SJCRH30 (cell line): ENCODE results near the gene ZNF821. TPM values are rescaled to one million over a fixed set of nuclear protein-coding genes. Genes with fewer than 3 reads are reported as not detected.
"Not testable (repeated sequence)": the region's sequence is repeated elsewhere in the genome, so short reads cannot be mapped to it uniquely, and the experiment has no call there.

ENCODE experiments used
- DNase-seq, 2 experiments: peaks; one replicate each; pipeline ENCODE4 v3.0.0-alpha.2; 2015 to 2020
- H3K27ac ChIP-seq: fragments of 250-450 bp; sonication (Bioruptor Pico); 2 replicates; pipeline ENCODE4 v1.5.1; 2020; ENCODE audit warnings: mild to moderate bottlenecking, moderate library complexity
- H3K27me3 ChIP-seq: fragments of 250-450 bp; sonication (Bioruptor Pico); 2 replicates; pipeline ENCODE4 v1.5.1; 2020; ENCODE audit warnings: mild to moderate bottlenecking, moderate library complexity
- H3K36me3 ChIP-seq: fragments of 250-450 bp; sonication (Bioruptor Pico); 2 replicates; pipeline ENCODE4 v1.5.1; 2020; ENCODE audit warnings: mild to moderate bottlenecking, moderate library complexity
- H3K4me1 ChIP-seq: fragments of 250-450 bp; sonication (Bioruptor Pico); 2 replicates; pipeline ENCODE4 v1.5.1; 2020; ENCODE audit warnings: mild to moderate bottlenecking, moderate library complexity
- H3K4me3 ChIP-seq: fragments of 250-450 bp; sonication (Bioruptor Pico); 2 replicates; pipeline ENCODE4 v1.5.1; 2020; ENCODE audit warnings: mild to moderate bottlenecking, moderate library complexity
- H3K9me3 ChIP-seq: fragments of 250-450 bp; sonication (Bioruptor Pico); replicated peaks from 2 replicates; pipeline ENCODE4 v1.5.1; 2020; ENCODE audit warnings: mild to moderate bottlenecking, moderate library complexity
- total RNA-seq: library from RNA; depleted of rRNA; stranded (reverse); fragments of >200 nt; shearing (Covaris generic); gene quantifications from 2 replicates; pipeline ENCODE4 v1.2.3, GENCODE V29; 2014

ZNF821 gene
- total RNA-seq, 1 experiment from 2014 or later, result 7.5 TPM

- Histone ChIP-seq H3K27me3 (no peaks in the 10 kb centered on the region), H3K4me3 (no peak overlapping the region), H3K4me1 (no peaks in the 10 kb centered on the region), H3K27ac (no peak overlapping the region), H3K36me3 (peaks cover 44% of the 10 kb centered on the region), H3K9me3 (no peaks in the 10 kb centered on the region)
- DNase-seq, result no peak
These were observed 30.8 kb upstream of the ZNF821 start for GRCh38 chr16:71914802-71915201.

GRCh38 chr16:71912534-71913275 lies 28.7 kb upstream of the ZNF821 start:
- Histone ChIP-seq H3K36me3 (peaks cover 34% of the 10 kb centered on the region), H3K9me3 (no peaks in the 10 kb centered on the region), H3K27me3 (no peaks in the 10 kb centered on the region), H3K4me3 (no peak overlapping the region), H3K4me1 (no peaks in the 10 kb centered on the region), H3K27ac (no peak overlapping the region)
- DNase-seq, result no peak

DNA sequence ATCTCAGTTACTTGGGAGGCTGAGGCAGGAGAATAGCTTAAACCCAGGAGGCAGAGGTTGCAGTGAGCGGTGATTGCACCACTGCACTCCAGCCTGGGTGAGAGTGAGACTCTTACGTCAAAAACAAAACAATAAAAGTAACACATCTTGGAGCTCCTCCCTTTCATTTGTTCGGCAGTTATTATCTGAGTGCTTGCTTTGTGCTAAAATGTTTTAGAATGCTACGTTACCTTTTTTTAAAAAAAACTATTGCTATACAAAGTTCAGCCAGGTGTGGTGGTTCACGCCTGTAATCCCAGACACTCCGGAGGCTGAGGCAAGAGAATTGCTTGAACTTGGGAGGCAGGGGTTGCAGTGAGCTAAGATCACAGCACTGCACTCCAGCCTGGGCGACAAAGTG lies 27.1 kb upstream of the ZNF821 start:
- H3K4me1 ChIP-seq, result no peaks in the 10 kb centered on the region
- peaks cover 18% of the 10 kb centered on the region for H3K36me3 ChIP-seq
- no peaks in the 10 kb centered on the region for H3K9me3 ChIP-seq
- no peak overlapping the region for H3K27ac ChIP-seq
- H3K27me3 ChIP-seq, result no peaks in the 10 kb centered on the region
- no peak for DNase-seq
- no peak overlapping the region for H3K4me3 ChIP-seq

GRCh38 chr16:71905765-71906164 lies 21.8 kb upstream of the ZNF821 start:
- H3K27me3 ChIP-seq, DNase-seq, H3K27ac ChIP-seq, H3K36me3 ChIP-seq, H3K4me1 ChIP-seq, H3K9me3 ChIP-seq, H3K4me3 ChIP-seq: not testable (repeated sequence)

DNA sequence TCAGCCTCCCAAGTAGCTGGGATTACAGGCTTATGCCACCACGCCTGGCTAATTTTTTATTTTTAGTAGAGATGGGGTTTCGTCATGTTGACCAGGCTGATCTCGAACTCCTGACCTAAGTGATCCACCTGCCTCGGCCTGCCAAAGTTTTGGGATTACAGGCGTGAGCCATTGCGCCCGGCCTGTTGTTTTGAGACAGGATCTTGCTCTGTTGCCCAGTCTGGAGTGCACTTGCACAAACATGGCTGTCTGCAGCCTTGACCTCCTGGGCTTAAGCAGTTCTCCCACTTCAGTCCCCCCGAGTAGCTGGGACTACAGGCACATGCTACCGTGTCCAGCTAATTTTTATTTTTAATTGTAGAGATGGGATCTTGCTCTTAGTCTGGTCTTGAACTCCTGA lies 20.3 kb upstream of the ZNF821 start:
- no peaks in the 10 kb centered on the region for H3K27me3 ChIP-seq

GRCh38 chr16:71903608-71904007 lies 19.6 kb upstream of the ZNF821 start:
- Histone ChIP-seq H3K27me3 (no peaks in the 10 kb centered on the region), H3K36me3 (peaks cover 3% of the 10 kb centered on the region; the same call in 1 of the 2 replicates)

More for the DNA sequence above, 20.3 kb upstream of the ZNF821 start:
- Histone ChIP-seq H3K27ac (no peak overlapping the region), H3K4me3 (no peak overlapping the region), H3K36me3 (peaks cover 5% of the 10 kb centered on the region; the same call in 1 of the 2 replicates), H3K9me3 (no peaks in the 10 kb centered on the region), H3K4me1 (no peaks in the 10 kb centered on the region)
- no peak for DNase-seq

DNA sequence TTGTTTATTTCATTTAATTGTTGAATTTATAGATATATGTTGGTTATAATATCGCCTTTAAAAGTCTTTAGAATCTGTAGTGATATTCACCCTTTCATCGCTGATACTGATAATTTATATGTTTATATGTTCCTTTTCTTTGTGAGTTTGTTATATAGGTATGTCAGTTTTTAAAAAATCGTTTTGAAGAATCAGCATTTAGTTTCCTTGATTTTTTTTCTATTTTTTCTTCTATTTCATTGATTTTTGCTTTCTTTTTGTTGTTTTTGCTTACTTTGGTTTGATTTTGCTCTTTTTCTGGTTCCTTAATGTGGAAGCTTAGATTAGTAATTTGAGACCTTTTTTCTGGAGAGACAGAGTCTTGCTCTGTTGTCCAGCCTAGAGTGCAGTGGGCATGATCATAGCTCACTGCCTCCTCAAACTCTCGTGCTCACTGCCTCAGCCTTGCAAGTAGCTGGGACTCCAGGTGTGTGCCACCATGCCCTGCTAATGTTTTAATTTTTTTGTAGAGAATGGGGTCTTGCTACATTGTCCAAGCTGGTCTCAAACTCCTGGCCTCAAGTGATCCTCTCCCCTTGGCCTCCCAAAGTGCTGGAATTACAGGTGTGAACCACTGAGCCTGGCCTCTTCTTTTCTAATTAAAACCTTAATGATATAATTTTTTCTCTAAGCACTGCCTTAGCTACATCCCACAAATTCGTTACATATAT lies 18.8 kb upstream of the ZNF821 start:
- Histone ChIP-seq H3K27me3 (no peaks in the 10 kb centered on the region), H3K9me3 (no peaks in the 10 kb centered on the region), H3K4me3 (no peak overlapping the region), H3K4me1 (no peaks in the 10 kb centered on the region), H3K36me3 (peaks cover 3% of the 10 kb centered on the region; the same call in 1 of the 2 replicates), H3K27ac (no peak overlapping the region)
- no peak for DNase-seq

More at GRCh38 chr16:71903608-71904007, 19.6 kb upstream of the ZNF821 start:
- no peaks in the 10 kb centered on the region for H3K9me3 ChIP-seq
- no peaks in the 10 kb centered on the region for H3K4me1 ChIP-seq
- no peak for DNase-seq
- no peak overlapping the region for H3K27ac ChIP-seq
- no peak overlapping the region for H3K4me3 ChIP-seq

DNA sequence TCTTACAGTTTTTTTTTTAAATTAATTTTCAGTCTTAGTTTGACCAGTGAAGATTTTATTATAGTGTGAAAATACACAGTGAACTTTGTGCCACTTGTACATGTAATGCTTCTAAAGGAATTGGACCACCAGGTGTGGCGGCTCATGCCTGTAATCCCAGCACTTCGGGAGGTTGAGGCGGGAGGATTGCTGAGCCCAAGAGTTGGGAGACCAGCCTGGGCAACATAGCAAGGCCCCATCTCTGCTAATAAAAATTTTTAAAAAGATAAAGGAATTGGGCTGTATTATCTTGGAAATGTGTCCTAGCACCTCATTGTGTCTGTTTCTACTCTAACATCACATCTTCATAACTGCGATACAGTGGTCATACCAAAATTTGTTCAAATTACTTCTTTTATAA lies 15.2 kb upstream of the ZNF821 start:
- Histone ChIP-seq H3K27ac (no peak overlapping the region), H3K4me3 (no peak overlapping the region), H3K27me3 (no peaks in the 10 kb centered on the region), H3K4me1 (no peaks in the 10 kb centered on the region), H3K9me3 (no peaks in the 10 kb centered on the region), H3K36me3 (peaks cover 7% of the 10 kb centered on the region; the same call in 1 of the 2 replicates)
- DNase-seq, result no peak

DNA sequence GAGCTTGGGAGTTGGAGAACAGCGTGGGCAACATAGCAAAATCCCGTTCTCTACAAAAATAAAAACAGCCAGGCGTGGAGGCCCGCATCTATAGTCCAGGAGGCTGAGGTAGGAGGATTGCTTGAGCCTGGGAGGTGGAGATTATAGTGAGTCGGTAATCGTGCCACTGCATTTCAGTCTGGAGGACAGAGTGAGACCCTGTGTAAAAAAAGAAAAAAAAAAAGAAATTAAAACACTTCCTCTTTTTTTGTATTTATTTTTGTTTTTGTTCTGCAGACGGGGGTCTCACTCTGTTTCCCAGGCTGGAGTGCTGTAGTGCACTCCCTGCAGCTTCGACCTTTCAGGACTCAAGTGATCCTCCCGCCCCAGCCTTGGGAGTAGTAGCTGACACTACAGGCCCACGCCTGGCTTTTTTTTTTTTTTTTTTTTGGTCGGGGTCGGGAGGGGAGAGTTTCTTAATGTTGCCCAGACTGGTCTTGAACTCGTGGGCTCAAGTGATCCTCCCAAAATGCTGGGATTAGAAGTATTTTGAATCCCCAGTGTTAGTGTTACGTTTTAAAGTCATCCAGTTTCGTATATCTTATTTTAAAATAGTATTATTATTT lies 12.9 kb upstream of the ZNF821 start:
- no peak for DNase-seq
- H3K36me3 ChIP-seq, result 0 out of 2 replicates have a peak, but pooled peaks cover 4% of the 10 kb centered on the region
- H3K27ac ChIP-seq, result no peak overlapping the region
- H3K4me3 ChIP-seq, result peak overlapping the region; percentile 85
- no peaks in the 10 kb centered on the region for H3K9me3 ChIP-seq
- H3K4me1 ChIP-seq, result no peaks in the 10 kb centered on the region
- no peaks in the 10 kb centered on the region for H3K27me3 ChIP-seq

- H3K9me3 ChIP-seq, result no peaks in the 10 kb centered on the region
- 0 out of 2 replicates have a peak, but pooled peaks cover 4% of the 10 kb centered on the region for H3K36me3 ChIP-seq
- H3K4me3 ChIP-seq, result peak overlapping the region; percentile 85
- H3K27me3 ChIP-seq, result no peaks in the 10 kb centered on the region
- H3K27ac ChIP-seq, result peak overlapping the region; percentile 88
- no peaks in the 10 kb centered on the region for H3K4me1 ChIP-seq
- peak; percentile 20 to 23 for DNase-seq
These were observed 11.8 kb upstream of the ZNF821 start for GRCh38 chr16:71895679-71896365.

DNA sequence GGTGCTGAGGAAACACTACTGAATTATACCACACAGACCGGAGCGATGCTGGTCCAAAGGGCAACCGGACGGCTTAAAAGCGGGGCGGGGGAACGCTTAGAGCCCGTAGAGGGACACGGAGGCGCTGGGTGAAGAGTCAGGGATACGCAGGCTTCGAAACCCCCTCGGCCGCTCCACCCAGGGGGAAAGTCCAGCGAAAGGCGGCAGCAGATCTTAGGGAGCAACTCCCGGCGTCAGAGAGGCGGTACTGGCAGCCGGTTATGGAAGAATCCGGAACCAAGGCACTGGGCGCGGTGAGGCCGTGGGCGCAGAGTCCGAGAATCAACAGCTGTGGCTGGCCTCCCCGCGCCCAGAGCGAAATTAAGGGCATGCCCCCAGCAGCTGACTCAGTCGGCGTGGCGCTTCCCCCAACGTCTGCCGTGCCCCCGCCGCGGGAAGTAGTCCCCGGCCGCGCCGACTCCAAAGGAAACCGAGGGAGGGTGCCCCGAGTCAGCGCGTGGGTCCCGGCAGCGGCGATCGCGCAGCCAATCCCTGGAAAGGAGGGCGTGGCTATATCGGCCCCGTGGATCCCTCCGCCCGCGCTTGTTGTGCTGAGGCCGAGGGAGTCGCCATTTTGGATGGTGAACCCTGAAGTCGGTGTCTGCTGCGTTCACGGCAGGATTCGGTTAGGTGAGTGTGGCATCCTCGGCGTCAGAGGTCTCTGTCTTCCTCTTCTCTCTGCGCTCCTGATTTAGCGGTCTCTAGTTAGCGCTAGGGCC lies 11.1 kb upstream of the ZNF821 start, which contains the start of gene IST1:
TSS of gene IST1 (plus strand) at position 611 of the 758 bp plus-strand sequence. CDS start 20,110 bp downstream, outside the sequence.
- Histone ChIP-seq H3K4me3 (peak within 1 kb of the TSS; percentile 85), H3K9me3 (no peaks in the 10 kb centered on the region), H3K36me3 (0 out of 2 replicates have a peak, but pooled peaks cover 4% of the 10 kb centered on the region), H3K4me1 (no peaks in the 10 kb centered on the region), H3K27ac (peak within 1 kb of the TSS; percentile 88), H3K27me3 (no peaks in the 10 kb centered on the region)
- peak; percentile 94 to 96 for DNase-seq

DNA sequence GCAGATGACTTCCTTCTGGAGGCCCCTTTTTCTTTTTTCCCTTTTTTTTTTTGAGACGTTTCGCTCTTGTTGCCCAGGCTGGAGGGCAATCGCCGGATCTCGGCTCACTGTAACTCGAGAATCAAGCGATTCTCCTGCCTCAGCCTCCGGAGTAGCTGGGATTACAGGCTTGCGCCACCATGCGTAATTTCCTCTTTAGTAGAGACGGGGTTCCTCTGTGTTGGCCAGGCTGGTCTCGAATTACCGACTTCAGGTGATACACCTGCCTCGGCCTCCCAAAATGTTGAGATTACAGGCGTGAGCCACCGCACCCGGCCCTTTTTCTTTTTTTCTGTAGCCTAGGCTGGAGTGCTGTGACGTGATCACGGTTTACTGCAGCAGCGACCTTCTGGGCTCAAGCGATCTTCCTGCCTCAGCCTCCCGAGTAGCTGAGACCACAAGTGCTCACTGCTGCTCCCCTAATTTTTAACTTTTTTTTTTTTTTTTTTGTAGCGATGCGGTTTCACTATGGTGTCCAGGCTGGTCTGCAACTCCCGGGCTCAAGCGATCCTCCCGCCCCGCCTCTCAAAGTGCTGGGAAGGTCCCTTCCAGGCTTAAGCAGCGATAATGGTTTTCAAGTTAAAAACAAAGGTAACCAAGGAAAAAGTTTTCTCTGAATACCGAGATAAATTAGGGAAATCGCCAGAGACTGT lies 10.4 kb upstream of the ZNF821 start:
- peak overlapping the region; percentile 88 for H3K27ac ChIP-seq
- H3K4me1 ChIP-seq, result no peaks in the 10 kb centered on the region
- H3K9me3 ChIP-seq, result no peaks in the 10 kb centered on the region
- peak overlapping the region; percentile 85 for H3K4me3 ChIP-seq
- H3K27me3 ChIP-seq, result no peaks in the 10 kb centered on the region
- 0 out of 2 replicates have a peak, but pooled peaks cover 4% of the 10 kb centered on the region for H3K36me3 ChIP-seq
- peak; percentile 40 to 65 for DNase-seq

DNA sequence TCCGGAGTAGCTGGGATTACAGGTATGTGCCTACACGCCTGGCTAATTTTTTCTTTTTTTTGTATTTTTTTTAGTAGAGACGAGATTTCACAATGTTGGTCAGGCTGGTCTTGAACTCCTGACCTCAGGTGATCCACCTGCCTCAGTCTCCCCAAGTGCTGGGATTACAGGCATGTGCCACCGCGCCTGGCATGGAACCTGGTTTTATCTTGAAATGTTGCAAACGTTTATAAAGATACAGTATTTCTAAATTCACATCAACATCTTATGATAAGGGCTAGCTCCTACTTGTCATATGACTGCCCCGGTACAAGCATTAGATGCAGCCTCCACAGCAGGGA lies 9.9 kb upstream of the ZNF821 start:
- H3K27me3 ChIP-seq, result no peaks in the 10 kb centered on the region
- H3K9me3 ChIP-seq, result no peaks in the 10 kb centered on the region
- H3K4me3 ChIP-seq, result peak overlapping the region; percentile 85
- H3K27ac ChIP-seq, result peak overlapping the region; percentile 88; the same call in 1 of the 2 replicates
- H3K36me3 ChIP-seq, result 0 out of 2 replicates have a peak, but pooled peaks cover 4% of the 10 kb centered on the region
- no peak for DNase-seq
- H3K4me1 ChIP-seq, result no peaks in the 10 kb centered on the region
